ENCODE results near the gene PPM1F.
A peak's percentile ranks its signal among the peaks of the same experiment; 100 is the strongest.

PPM1F gene

DNA sequence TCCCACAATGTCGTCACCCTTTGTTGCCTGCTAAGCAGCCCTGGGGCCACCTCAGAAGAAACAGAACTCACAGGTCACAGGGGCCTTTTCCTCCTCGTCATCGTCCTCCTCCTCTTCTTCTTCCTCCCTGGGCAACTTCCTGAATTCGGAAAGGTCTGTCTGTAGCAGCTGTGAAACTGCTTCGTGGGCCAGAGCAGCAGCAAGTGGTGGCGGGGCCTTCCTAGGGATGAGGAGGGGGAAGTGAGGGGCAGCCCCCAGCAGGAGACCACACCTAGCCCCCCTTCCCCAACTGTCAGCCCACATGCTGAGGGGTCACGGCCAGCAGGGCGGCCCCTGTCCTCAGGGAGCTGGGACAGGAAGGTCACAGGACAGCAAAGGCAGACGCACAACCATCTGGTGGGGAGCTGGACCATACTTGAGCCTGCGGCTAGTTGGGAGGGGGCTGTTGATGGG, 13.2 kb downstream of the PPM1F start:
- no peak for DNase-seq (ENCODE audit: low spot score)
- H3K27me3 ChIP-seq (ENCODE audit: insufficient read depth, poor library complexity, severe bottlenecking), result no peaks in the 10 kb centered on the region
- ATAC-seq (ENCODE audit: low read depth), result no peak
- TF ChIP-seq CTCF (IDR thresholded peaks at IDR 0.05; ENCODE audit: poor library complexity, severe bottlenecking), result no peak
- H3K4me3 ChIP-seq (ENCODE audit: severe bottlenecking), result no peak overlapping the region
- peak overlapping the region; percentile 85 for H3K27ac ChIP-seq (ENCODE audit: poor library complexity, severe bottlenecking)
- peaks cover 27% of the 10 kb centered on the region for H3K4me1 ChIP-seq (ENCODE audit: insufficient read depth, poor library complexity, severe bottlenecking)
- peaks cover 31% of the 10 kb centered on the region for H3K36me3 ChIP-seq (ENCODE audit: low read depth)
- H3K9me3 ChIP-seq (ENCODE audit: severe bottlenecking), result no peaks in the 10 kb centered on the region

DNA sequence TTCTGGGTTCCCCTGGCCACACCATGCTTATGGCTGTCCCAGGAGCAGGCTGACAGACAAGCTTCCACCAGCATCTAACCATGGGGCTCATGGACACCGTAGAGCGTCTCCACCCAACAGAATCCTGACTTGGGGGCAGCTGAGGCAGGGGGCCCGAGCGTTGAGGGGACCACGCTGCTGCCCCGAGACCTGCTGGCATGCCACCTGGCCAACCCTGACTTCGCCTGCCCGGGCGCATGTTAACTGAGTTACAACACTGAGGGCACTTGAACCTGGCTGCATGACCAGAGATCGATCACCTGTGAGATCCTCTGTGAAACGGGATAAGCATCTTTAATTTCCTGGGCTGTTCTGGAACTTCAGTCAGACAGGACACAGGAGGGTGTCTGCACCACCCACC, 13.7 kb downstream of the PPM1F start:
- no peak for TF ChIP-seq CTCF (IDR thresholded peaks at IDR 0.05; ENCODE audit: poor library complexity, severe bottlenecking)
- Histone ChIP-seq H3K9me3 (ENCODE audit: severe bottlenecking) (no peaks in the 10 kb centered on the region), H3K27ac (ENCODE audit: poor library complexity, severe bottlenecking) (peak overlapping the region; percentile 85), H3K27me3 (ENCODE audit: insufficient read depth, poor library complexity, severe bottlenecking) (no peaks in the 10 kb centered on the region), H3K36me3 (ENCODE audit: low read depth) (peaks cover 33% of the 10 kb centered on the region), H3K4me1 (ENCODE audit: insufficient read depth, poor library complexity, severe bottlenecking) (peaks cover 27% of the 10 kb centered on the region), H3K4me3 (ENCODE audit: severe bottlenecking) (no peak overlapping the region)
- DNase-seq (ENCODE audit: low spot score), result no peak
- ATAC-seq (ENCODE audit: low read depth), result no peak

- ATAC-seq (ENCODE audit: low read depth) (peak; percentile 81), DNase-seq (ENCODE audit: low spot score) (no peak)
- no peaks in the 10 kb centered on the region for H3K27me3 ChIP-seq (ENCODE audit: insufficient read depth, poor library complexity, severe bottlenecking)
- H3K9me3 ChIP-seq (ENCODE audit: severe bottlenecking), result no peaks in the 10 kb centered on the region
- H3K27ac ChIP-seq (ENCODE audit: poor library complexity, severe bottlenecking), result peak overlapping the region; percentile 85
- peaks cover 39% of the 10 kb centered on the region for H3K36me3 ChIP-seq (ENCODE audit: low read depth)
- H3K4me1 ChIP-seq (ENCODE audit: insufficient read depth, poor library complexity, severe bottlenecking), result peaks cover 27% of the 10 kb centered on the region
- peak overlapping the region; percentile 29 for H3K4me3 ChIP-seq (ENCODE audit: severe bottlenecking)
- peak; percentile 99 for TF ChIP-seq CTCF (IDR thresholded peaks at IDR 0.05; ENCODE audit: poor library complexity, severe bottlenecking)
Observed at GRCh38 chr22:21938071-21938822, 14.4 kb downstream of the PPM1F start.

DNA sequence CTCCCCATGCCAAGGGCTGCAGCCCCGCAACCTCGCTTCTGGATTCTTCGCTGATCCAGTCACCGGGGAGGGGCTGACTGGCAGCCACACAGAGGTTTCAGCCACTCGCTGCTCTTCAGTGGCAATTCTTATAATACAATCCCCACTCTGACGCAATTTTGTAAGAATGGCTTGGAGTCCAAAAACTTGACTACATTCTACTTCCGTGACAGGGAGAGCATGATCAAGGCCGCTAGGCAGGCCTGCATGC, 14.9 kb downstream of the PPM1F start:
- peak overlapping the region; percentile 29 for H3K4me3 ChIP-seq (ENCODE audit: severe bottlenecking)
- peaks cover 22% of the 10 kb centered on the region for H3K4me1 ChIP-seq (ENCODE audit: insufficient read depth, poor library complexity, severe bottlenecking)
- no peak for TF ChIP-seq CTCF (IDR thresholded peaks at IDR 0.05; ENCODE audit: poor library complexity, severe bottlenecking)
- H3K9me3 ChIP-seq (ENCODE audit: severe bottlenecking), result no peaks in the 10 kb centered on the region
- peaks cover 40% of the 10 kb centered on the region for H3K36me3 ChIP-seq (ENCODE audit: low read depth)
- no peaks in the 10 kb centered on the region for H3K27me3 ChIP-seq (ENCODE audit: insufficient read depth, poor library complexity, severe bottlenecking)
- DNase-seq (ENCODE audit: low spot score), result no peak
- peak overlapping the region; percentile 85 for H3K27ac ChIP-seq (ENCODE audit: poor library complexity, severe bottlenecking)
- ATAC-seq (ENCODE audit: low read depth), result peak; percentile 44

- Histone ChIP-seq H3K9me3 (ENCODE audit: severe bottlenecking) (no peaks in the 10 kb centered on the region), H3K36me3 (ENCODE audit: low read depth) (peaks cover 44% of the 10 kb centered on the region), H3K27me3 (ENCODE audit: insufficient read depth, poor library complexity, severe bottlenecking) (no peaks in the 10 kb centered on the region), H3K27ac (ENCODE audit: poor library complexity, severe bottlenecking) (peak overlapping the region; percentile 85), H3K4me3 (ENCODE audit: severe bottlenecking) (no peak overlapping the region), H3K4me1 (ENCODE audit: insufficient read depth, poor library complexity, severe bottlenecking) (peaks cover 17% of the 10 kb centered on the region)
- DNase-seq (ENCODE audit: low spot score), result no peak
- no peak for TF ChIP-seq CTCF (IDR thresholded peaks at IDR 0.05; ENCODE audit: poor library complexity, severe bottlenecking)
- no peak for ATAC-seq (ENCODE audit: low read depth)
Observed at GRCh38 chr22:21937041-21937820, 15.4 kb downstream of the PPM1F start.
